Stimulated activated CD8-positive, alpha-beta memory T cell treated with anti-CD3 and anti-CD28 coated beads, Interleukin-15, amount 100 ng/mL, for 24 hours (primary cell): ENCODE results near the gene KIF22.
"Not testable (repeated sequence)": the region's sequence is repeated elsewhere in the genome, so short reads cannot be mapped to it uniquely, and the experiment has no call there.

Experiments
- DNase-seq: peaks from one replicate; pipeline ENCODE4 v3.0.0-alpha.2; 2020; ENCODE audit warnings: low read depth

The KIF22 gene

GRCh38 chr16:29766571-29766970 is 24.0 kb upstream of the KIF22 start:
- DNase-seq, result no peak

- no peak for DNase-seq
Measured at GRCh38 chr16:29767062-29767461, 23.5 kb upstream of the KIF22 start.

- no peak for DNase-seq
Measured at GRCh38 chr16:29769507-29769906, 21.0 kb upstream of the KIF22 start.

GRCh38 chr16:29770250-29770929 is 20.2 kb upstream of the KIF22 start:
- DNase-seq, result no peak

GRCh38 chr16:29772330-29772729 is 18.2 kb upstream of the KIF22 start:
- DNase-seq, result not testable (repeated sequence)

- DNase-seq, result no peak
Measured at GRCh38 chr16:29774730-29775129, 15.8 kb upstream of the KIF22 start.

- DNase-seq, result no peak
Measured at GRCh38 chr16:29775742-29776408, 14.7 kb upstream of the KIF22 start.

- no peak for DNase-seq
Measured at GRCh38 chr16:29777576-29778350, 12.8 kb upstream of the KIF22 start, which contains the start of gene ZG16. TSS of gene ZG16 (plus strand) at chr16:29778256. CDS start at chr16:29779267, 1,011 bp downstream.

- DNase-seq, result no peak
Measured at GRCh38 chr16:29779474-29779873, 11.1 kb upstream of the KIF22 start.

- DNase-seq, result not testable (repeated sequence)
Measured at GRCh38 chr16:29783094-29783953, 7.2 kb upstream of the KIF22 start.

GRCh38 chr16:29784157-29784556 is 6.4 kb upstream of the KIF22 start:
- DNase-seq, result no peak

- DNase-seq, result no peak
Measured at GRCh38 chr16:29784901-29785500, 5.5 kb upstream of the KIF22 start.

- DNase-seq, result not testable (repeated sequence)
Measured at GRCh38 chr16:29787155-29787554, 3.4 kb upstream of the KIF22 start.

- DNase-seq, result no peak
Measured at GRCh38 chr16:29789775-29790182, 772 bp upstream of the KIF22 start.

GRCh38 chr16:29790949-29791844 is 646 bp downstream of the KIF22 start:
- DNase-seq, result no peak

GRCh38 chr16:29791845-29792807 is 1.6 kb downstream of the KIF22 start:
- DNase-seq, result no peak

GRCh38 chr16:29793153-29793552 is 2.6 kb downstream of the KIF22 start:
- not testable (repeated sequence) for DNase-seq

- DNase-seq, result no peak
Measured at GRCh38 chr16:29794231-29794710, 3.7 kb downstream of the KIF22 start.

- DNase-seq, result no peak
Measured at GRCh38 chr16:29802416-29802935, 11.9 kb downstream of the KIF22 start.
